Endothelial cell of umbilical vein (primary cell): Measurements from ENCODE around the gene GRM8.

Experiments used
- CTCF ChIP-seq, 2 donors: IDR thresholded peaks; 1 replicate in 1 of 2; 2 replicates in 1 of 2; pipeline ENCODE4 v1.5.1; 2011; ENCODE audit warnings: low read length in 2 of 2, mild to moderate bottlenecking in 2 of 2, moderate library complexity in 2 of 2, control low read depth in 1 of 2, inconsistent platforms in 1 of 2, low read depth in 1 of 2; ENCODE audit not compliant: insufficient read depth in 1 of 2; ENCODE audit errors: extremely low read depth in 1 of 2
- EZH2 ChIP-seq: IDR thresholded peaks from 2 replicates; pipeline ENCODE4 v1.6.1; 2012; ENCODE audit warnings: borderline replicate concordance, low read depth, mild to moderate bottlenecking, moderate library complexity, low read length, inconsistent platforms; ENCODE audit not compliant: severe bottlenecking
- FOS ChIP-seq: IDR thresholded peaks from 2 replicates; pipeline ENCODE4 v1.6.1; 2011; ENCODE audit warnings: mild to moderate bottlenecking, low read length, moderate library complexity, borderline replicate concordance; ENCODE audit not compliant: insufficient read depth
- GATA2 ChIP-seq: IDR thresholded peaks from 2 replicates; pipeline ENCODE4 v1.7.0; 2011; ENCODE audit warnings: low read depth, mild to moderate bottlenecking, moderate library complexity, mixed read lengths, low read length; ENCODE audit not compliant: insufficient read length, insufficient read depth
- JUN ChIP-seq: IDR thresholded peaks from 2 replicates; pipeline ENCODE4 v1.6.1; 2011; ENCODE audit warnings: borderline replicate concordance, low read depth; ENCODE audit not compliant: insufficient read length, insufficient read depth
- MYC ChIP-seq: IDR thresholded peaks from one replicate; pipeline ENCODE4 v1.6.1; 2011; ENCODE audit warnings: mild to moderate bottlenecking, low read depth, low read length
- POLR2A ChIP-seq: IDR thresholded peaks from 2 replicates; pipeline ENCODE4 v1.6.1; 2012; ENCODE audit warnings: low read depth, mild to moderate bottlenecking, control low read depth, low read length
- POLR2AphosphoS5 ChIP-seq: IDR thresholded peaks from 2 replicates; pipeline ENCODE4 v1.6.1; 2012; ENCODE audit warnings: low read depth, mild to moderate bottlenecking, control low read depth, low read length, moderate library complexity; ENCODE audit not compliant: insufficient read depth
- TF ChIP-seq, protein P1 (sequence below): IDR thresholded peaks from 2 replicates; pipeline ENCODE4 v1.6.1; 2011; ENCODE audit not compliant: insufficient read depth, insufficient read length

- TF ChIP-seq CTCF (IDR thresholded peaks at IDR 0.05; ENCODE audit: extremely low read depth in 1 of 2, insufficient read depth in 1 of 2, low read depth in 1 of 2, low read length in 2 of 2) (no peak), FOS (no peak), EZH2 (no peak), POLR2A (no peak), POLR2AphosphoS5 (no peak), JUN (no peak), MYC (no peak), GATA2 (no peak)
- TF ChIP-seq, protein P1, sequence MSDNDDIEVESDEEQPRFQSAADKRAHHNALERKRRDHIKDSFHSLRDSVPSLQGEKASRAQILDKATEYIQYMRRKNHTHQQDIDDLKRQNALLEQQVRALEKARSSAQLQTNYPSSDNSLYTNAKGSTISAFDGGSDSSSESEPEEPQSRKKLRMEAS, result no peak
These were observed 460.2 kb downstream of the GRM8 start for GRCh38 chr7:126792521-126792920.
